AG09319 (cell line): ENCODE measurements around the gene MEIKIN.
"Not testable (repeated sequence)": the region's sequence is repeated elsewhere in the genome, so short reads cannot be mapped to it uniquely, and the experiment has no call there.

Experiments
- DNase-seq: peaks from one replicate; pipeline ENCODE4 v3.0.0-alpha.2; 2010; ENCODE audit warnings: low read depth; ENCODE audit errors: extremely low read depth
- CTCF ChIP-seq: IDR thresholded peaks from 2 replicates; pipeline ENCODE4 v1.5.1; 2011; ENCODE audit warnings: low read depth, mild to moderate bottlenecking, inconsistent platforms, low read length, moderate library complexity

MEIKIN gene

GRCh38 chr5:131906668-131907067 lies 38.8 kb downstream of the MEIKIN start:
- no peak for DNase-seq
- no peak for TF ChIP-seq CTCF

- not testable (repeated sequence) for DNase-seq
Measured at GRCh38 chr5:131902266-131902665, 43.2 kb downstream of the MEIKIN start.

- DNase-seq: no peak
- TF ChIP-seq CTCF: no peak
Measured at GRCh38 chr5:131899686-131900085, 45.8 kb downstream of the MEIKIN start.

GRCh38 chr5:131883984-131884383 lies 61.5 kb downstream of the MEIKIN start:
- no peak for TF ChIP-seq CTCF
- no peak for DNase-seq

- DNase-seq: no peak
- TF ChIP-seq CTCF: no peak
Measured at GRCh38 chr5:131879705-131880104, 65.8 kb downstream of the MEIKIN start.

- no peak for TF ChIP-seq CTCF
- no peak for DNase-seq
Measured at GRCh38 chr5:131877873-131878272, 67.6 kb downstream of the MEIKIN start.

GRCh38 chr5:131871251-131871650 lies 74.2 kb downstream of the MEIKIN start:
- not testable (repeated sequence) for DNase-seq

GRCh38 chr5:131867524-131867923 lies 77.9 kb downstream of the MEIKIN start:
- no peak for TF ChIP-seq CTCF
- no peak for DNase-seq

GRCh38 chr5:131863700-131864099 lies 81.8 kb downstream of the MEIKIN start:
- no peak for TF ChIP-seq CTCF
- no peak for DNase-seq
